Spleen (tissue), 7 donors: ENCODE results near the gene RFC4.

Source experiments
- POLR2A ChIP-seq, 3 donors: fragments of 450-650 bp; IDR thresholded peaks; one replicate each; pipeline ENCODE4 v1.5.1; 2017; ENCODE audit warnings: antibody characterized with exemption in 3 of 3, mild to moderate bottlenecking in 1 of 3
- POLR2AphosphoS5 ChIP-seq, 3 donors: sonication (generic); formaldehyde crosslinking; IDR thresholded peaks; one replicate each; pipeline ENCODE4 v1.5.1; 2017; ENCODE audit warnings: antibody characterized with exemption in 3 of 3
- TF ChIP-seq, protein P1 (sequence below), 11 experiments: fragments of 200-600 bp in 7 of 11; fragments of 450-650 bp in 4 of 11; sonication (generic) in 4 of 11; IDR thresholded peaks in 8 of 11; conservative IDR thresholded peaks in 3 of 11; 1 replicate in 7 of 11; 2 replicates in 4 of 11; pipeline versions ENCODE4 v1.4.0 to v1.8.0; 2016 to 2021; ENCODE audit warnings: antibody characterized with exemption in 11 of 11, inconsistent platforms in 4 of 11, mild to moderate bottlenecking in 1 of 11
- donor health status: DM: no; HTN: no; CAD: no; lungs with moderate emphysema.
- donor health status: DM: no; HTN: no; CAD: no.
- donor health status: DM: no; HTN: no; CAD: no.

DNA sequence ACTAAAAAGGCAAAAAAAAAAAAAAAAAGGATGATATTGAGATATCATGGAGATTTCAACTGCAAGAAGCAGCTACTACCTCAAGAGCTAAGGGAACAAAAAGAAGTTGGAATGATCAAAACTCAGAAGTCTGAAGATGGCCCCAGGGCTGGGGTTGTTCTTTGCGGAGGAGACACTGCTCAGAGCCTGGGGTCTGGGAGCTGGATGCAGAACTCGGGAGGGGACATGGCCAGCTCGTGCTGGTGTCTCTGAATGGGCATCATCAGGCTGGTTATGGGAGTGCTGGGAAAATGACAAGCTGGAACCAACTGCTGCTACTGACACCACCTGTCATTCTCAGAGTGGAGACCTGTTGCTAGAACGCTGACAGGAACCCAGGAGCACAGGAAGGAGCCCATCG lies 22.1 kb upstream of the RFC4 start:
- TF ChIP-seq, protein P1, sequence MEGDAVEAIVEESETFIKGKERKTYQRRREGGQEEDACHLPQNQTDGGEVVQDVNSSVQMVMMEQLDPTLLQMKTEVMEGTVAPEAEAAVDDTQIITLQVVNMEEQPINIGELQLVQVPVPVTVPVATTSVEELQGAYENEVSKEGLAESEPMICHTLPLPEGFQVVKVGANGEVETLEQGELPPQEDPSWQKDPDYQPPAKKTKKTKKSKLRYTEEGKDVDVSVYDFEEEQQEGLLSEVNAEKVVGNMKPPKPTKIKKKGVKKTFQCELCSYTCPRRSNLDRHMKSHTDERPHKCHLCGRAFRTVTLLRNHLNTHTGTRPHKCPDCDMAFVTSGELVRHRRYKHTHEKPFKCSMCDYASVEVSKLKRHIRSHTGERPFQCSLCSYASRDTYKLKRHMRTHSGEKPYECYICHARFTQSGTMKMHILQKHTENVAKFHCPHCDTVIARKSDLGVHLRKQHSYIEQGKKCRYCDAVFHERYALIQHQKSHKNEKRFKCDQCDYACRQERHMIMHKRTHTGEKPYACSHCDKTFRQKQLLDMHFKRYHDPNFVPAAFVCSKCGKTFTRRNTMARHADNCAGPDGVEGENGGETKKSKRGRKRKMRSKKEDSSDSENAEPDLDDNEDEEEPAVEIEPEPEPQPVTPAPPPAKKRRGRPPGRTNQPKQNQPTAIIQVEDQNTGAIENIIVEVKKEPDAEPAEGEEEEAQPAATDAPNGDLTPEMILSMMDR (IDR thresholded peaks at IDR 0.05 in 8 of 11, conservative IDR thresholded peaks at IDR 0.05 in 3 of 11): no peak
- TF ChIP-seq POLR2A (IDR thresholded peaks at IDR 0.05) (no peak), POLR2AphosphoS5 (IDR thresholded peaks at IDR 0.05) (no peak)
